GM18870 (cell line): Measurements from ENCODE around the gene EME1.

ENCODE experiments used
- ATAC-seq: cut with Tn5 transposase; IDR thresholded peaks from one replicate; pipeline ENCODE4 v1.9.1; 2021; ENCODE audit warnings: moderate library complexity; ENCODE audit not compliant: unreplicated experiment

Gene EME1

DNA sequence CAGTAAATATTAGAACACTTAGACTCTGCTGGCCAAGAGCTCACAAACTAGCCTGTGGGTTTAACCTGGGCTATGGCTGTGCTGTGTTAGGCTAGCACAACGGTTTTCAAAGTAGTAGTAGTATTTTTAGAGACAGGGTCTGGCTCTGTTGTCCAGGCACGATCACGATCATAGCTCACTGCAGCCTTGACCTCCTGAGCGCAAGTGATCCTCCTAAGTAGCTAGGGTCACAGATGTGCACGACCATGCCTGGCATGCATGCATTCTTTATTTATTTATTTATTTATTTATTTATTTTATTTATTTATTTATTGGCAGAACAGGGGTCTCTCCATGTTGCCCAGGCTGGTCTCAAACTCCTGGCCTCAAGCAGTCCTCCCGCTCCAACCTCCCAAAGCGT is 10.4 kb upstream of the EME1 start:
- no peak for ATAC-seq

GRCh38 chr17:50363217-50364060 is 9.6 kb upstream of the EME1 start:
- ATAC-seq: no peak

GRCh38 chr17:50364061-50364458 is 9.0 kb upstream of the EME1 start:
- no peak for ATAC-seq

- no peak for ATAC-seq
These were observed 8.3 kb upstream of the EME1 start for GRCh38 chr17:50364715-50365114.

DNA sequence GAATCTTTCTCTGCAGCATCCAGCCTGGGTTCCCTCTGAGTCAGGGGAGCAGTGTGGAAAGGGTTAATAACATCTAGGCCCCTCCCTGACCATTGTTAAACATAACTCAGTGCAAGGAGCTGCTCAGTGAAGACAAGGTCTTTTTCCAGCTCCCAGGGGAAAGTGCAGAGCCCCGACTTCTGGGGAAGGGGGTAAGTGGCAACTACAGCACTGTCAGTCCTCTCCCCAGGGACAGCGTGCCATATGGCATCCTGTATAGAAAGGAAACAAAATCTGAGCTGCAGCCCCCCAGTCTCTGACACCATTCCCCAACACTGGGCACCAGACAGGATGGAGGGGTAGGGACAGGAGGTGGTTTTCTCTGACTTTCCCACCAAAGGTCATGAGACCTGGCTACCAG is 7.9 kb upstream of the EME1 start:
- no peak for ATAC-seq

- no peak for ATAC-seq
These were observed 7.2 kb upstream of the EME1 start for GRCh38 chr17:50365649-50366393.

DNA sequence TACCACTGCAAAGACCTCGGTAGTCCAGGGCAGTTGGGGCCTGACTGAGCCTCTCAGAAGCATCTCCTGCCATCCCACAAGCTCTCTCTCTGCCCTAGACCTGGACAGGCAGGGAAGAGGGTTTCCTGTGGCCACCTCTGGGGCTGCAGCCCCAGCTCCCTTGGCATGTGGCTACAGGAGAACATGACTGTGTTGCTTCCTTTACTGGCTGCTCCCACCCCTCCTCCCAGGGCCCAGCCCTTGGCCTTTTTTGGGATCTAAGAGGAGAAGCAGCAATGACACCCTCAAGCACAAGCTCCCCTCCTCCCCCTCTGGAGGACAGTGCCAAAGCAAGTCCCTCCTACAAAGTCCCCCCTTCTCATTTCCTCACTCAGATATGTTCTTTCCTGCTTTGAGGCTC is 5.6 kb upstream of the EME1 start:
- ATAC-seq: no peak

- ATAC-seq: no peak
These were observed 3.0 kb upstream of the EME1 start for GRCh38 chr17:50370052-50370451.

DNA sequence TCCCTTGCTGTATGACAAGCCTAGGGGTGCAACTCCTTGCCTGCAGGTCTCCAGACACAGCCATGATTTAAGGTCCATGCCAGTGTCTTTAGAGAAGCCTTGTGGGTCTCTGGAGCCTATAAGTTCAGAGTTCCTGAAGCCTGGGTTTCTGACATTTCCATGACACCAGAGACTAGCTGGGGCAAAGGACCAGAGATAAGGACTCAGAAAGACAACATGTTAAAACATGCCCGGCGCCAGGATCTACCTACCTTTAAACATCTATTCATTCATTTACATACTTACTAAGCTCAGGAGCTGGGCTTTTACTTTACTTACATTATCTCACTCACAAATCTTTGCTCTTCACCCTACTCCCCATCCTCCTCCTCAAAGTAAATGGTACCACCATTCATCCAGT is 1.5 kb upstream of the EME1 start:
- ATAC-seq: no peak

DNA sequence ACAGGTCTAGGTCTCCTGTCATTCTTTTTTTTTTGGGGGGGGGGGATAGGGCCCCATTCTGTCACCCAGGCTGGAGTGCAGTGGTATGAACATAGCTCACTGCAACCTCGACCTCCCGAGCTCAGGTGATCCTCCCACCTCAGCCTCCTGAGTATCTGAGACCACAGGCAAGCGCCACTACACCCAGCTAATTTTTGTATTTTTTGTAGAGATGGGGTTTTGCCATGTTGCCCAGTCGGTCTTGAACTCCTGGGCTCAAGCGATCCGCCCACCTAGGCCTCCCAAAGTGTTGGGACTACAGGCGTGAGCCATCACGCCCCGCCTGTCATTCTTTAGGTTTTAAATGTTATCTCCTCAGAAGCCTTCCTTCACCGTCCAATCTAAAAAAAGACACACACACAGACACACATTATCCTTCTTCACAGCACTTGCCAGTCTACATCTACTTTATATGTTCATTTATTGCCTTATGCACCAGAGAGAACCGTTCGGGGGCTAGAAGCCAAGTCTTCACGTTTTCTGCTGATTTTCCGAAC is 739 bp upstream of the EME1 start:
- no peak for ATAC-seq

GRCh38 chr17:50373705-50374104 is 676 bp downstream of the EME1 start:
- no peak for ATAC-seq

- no peak for ATAC-seq
These were observed 3.0 kb downstream of the EME1 start for GRCh38 chr17:50375858-50376538.

- ATAC-seq: no peak
These were observed 6.5 kb downstream of the EME1 start for GRCh38 chr17:50379351-50380132.

DNA sequence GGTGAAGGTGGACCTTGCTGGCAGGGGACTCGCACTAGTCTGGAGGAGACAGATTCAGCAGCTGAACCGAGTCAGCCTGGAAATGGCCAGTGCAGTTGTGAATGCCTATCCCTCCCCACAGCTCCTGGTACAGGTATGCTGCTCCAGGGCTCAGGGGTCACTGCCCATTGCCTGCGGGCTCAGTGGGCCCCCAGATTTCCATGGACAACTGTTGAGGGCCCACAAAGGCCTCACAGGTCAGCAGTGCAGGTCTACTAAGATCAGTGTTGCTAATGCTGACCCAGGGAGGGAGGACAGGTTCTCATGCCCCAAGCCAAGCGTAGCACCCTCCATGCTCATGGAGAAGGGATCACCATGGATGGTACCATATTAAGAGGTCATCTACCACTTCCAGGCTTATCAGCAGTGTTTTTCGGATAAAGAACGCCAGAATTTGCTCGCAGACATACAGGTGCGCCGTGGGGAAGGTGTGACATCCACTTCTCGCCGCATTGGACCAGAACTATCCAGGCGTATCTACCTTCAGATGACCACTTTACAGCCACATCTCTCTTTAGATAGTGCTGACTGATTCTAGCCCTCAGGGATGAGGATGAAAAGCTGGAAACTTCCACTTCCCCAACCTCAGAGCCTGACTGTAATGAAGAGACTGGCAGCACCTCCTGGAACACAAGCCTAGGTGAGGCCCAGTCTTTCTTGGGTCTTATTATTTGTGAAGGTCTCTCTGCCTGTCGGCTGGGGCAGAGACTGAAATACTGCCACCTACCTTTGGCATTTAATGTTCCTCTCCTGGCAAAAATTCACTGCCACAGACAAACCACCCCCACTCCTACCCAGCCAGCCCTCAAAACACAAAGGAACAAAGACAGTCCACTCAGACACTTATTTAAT is 7.6 kb downstream of the EME1 start:
- ATAC-seq: no peak

DNA sequence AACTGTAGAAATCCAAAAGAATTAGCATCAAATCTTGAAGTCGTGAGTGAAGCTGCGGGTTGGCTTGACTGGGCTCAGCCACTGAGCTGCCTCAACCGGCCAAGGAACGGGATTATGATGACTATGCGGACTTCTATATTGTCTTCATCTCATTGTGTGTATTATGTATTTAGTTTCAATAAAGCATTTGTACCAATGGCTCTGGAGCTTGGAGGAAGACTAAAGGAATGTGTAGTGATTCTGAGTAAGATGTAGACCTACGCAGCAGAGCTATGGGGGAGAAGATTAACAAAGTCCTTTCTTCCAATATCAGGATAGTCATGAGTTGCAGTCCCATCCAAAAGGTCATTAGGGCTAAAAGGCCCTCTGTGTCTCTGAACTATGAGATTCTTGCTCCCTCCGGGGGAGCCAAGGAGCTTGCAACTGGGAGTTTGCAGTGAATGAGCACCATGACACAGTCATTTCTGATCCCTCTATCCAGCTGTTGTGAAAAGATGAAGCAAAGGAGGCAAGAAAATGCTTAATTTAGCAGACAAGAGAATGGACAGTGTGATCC is 8.3 kb downstream of the EME1 start:
- ATAC-seq: no peak

GRCh38 chr17:50381920-50382319 is 8.9 kb downstream of the EME1 start:
- no peak for ATAC-seq

DNA sequence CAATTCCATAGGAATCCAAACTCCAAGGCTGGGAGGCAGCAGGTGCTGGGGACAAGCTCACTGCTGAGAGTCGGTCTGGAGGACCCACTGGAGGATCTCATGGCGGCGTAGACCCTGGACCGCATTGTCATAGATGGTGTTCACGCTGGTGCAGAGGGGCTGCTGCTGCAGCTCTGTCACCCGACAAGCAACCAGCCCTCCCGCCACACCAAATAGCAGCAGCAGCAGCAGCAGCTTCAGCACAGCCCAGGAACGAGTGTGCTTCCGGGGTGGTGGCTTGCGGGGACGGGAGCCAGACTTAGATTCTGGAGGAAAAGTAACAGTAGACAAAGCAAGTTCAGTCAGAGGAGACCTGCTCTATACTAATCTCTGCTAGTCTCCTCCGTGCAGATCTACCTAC is 9.9 kb downstream of the EME1 start:
- no peak for ATAC-seq

DNA sequence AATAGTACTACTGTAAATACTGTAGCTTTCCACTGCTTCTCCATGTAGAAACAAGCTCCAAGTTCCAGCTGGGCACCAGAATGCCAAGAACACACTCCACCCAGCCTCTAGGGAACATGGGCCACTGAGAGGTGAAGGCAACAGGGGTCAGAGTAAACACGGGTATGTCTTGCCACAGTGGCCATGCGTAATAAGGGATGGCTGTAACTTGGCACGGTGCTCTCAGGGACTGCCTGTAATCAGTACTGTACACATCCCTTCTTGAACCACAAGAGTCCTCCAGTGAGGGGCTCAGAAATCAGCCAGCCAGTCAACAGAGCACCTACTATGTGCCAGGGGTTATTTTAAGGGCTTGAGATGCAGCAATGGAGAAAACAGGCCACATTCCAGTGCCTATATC is 13.5 kb downstream of the EME1 start:
- no peak for ATAC-seq

- no peak for ATAC-seq
These were observed 15.7 kb downstream of the EME1 start for GRCh38 chr17:50388728-50389127.
